IPS-NIHi7 (cell line): ENCODE data around the gene CALM1.
"Not testable (repeated sequence)": the region's sequence is repeated elsewhere in the genome, so short reads cannot be mapped to it uniquely, and the experiment has no call there.

Experiments
- DNase-seq: peaks from one replicate; pipeline ENCODE4 v3.0.0; 2012; ENCODE audit warnings: mixed read lengths; ENCODE audit errors: extremely low spot score

CALM1 gene

GRCh38 chr14:90383126-90383730 lies 13.6 kb upstream of the CALM1 start:
- peak; percentile 97 for DNase-seq

- DNase-seq, result peak; percentile 22
Measured at GRCh38 chr14:90383731-90384542, 12.9 kb upstream of the CALM1 start.

GRCh38 chr14:90384543-90384911 lies 12.3 kb upstream of the CALM1 start:
- no peak for DNase-seq

DNA sequence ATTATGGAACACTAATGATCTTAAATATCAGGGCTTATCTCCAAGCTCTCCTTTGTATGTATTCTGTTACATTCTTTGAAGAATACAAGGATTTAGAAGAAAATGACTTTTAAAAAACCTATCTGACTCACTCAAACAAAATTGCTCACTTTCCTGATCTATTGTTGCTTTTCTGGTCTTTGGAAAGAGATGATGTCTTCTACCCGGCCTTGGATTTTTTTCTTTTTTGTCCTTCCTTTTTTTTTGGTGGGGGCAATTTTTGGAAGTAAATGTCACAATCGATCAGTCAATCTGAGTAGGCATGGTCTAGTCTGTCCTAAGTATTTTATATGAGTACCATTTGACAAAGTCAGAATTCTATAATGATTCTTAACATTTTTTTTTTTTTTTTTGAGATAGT lies 10.5 kb upstream of the CALM1 start:
- no peak for DNase-seq

GRCh38 chr14:90387206-90387760 lies 9.5 kb upstream of the CALM1 start:
- no peak for DNase-seq

- DNase-seq, result peak; percentile 37
Measured at GRCh38 chr14:90388437-90388836, 8.4 kb upstream of the CALM1 start.

- DNase-seq, result no peak
Measured at GRCh38 chr14:90388982-90389381, 7.8 kb upstream of the CALM1 start.

DNA sequence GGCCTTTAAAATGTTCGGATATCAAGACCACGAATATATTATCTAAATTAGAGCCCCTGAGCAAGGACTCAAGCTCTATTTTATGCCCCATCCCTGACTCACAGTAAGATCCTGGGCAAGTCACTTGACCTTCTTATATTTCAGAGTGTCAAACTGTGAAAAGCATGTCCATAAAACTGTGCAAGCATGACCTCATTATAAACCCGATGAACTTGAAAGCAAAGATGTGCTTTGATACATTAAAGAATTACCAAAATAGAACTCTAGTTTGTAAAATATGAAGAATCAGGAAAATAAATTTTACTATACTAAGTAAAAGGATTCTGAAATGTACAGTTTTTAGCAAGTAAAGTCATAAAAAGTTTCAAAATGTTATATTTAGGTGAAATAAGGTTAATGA lies 2.9 kb upstream of the CALM1 start:
- DNase-seq, result no peak

GRCh38 chr14:90394782-90395181 lies 2.0 kb upstream of the CALM1 start:
- DNase-seq, result not testable (repeated sequence)

DNA sequence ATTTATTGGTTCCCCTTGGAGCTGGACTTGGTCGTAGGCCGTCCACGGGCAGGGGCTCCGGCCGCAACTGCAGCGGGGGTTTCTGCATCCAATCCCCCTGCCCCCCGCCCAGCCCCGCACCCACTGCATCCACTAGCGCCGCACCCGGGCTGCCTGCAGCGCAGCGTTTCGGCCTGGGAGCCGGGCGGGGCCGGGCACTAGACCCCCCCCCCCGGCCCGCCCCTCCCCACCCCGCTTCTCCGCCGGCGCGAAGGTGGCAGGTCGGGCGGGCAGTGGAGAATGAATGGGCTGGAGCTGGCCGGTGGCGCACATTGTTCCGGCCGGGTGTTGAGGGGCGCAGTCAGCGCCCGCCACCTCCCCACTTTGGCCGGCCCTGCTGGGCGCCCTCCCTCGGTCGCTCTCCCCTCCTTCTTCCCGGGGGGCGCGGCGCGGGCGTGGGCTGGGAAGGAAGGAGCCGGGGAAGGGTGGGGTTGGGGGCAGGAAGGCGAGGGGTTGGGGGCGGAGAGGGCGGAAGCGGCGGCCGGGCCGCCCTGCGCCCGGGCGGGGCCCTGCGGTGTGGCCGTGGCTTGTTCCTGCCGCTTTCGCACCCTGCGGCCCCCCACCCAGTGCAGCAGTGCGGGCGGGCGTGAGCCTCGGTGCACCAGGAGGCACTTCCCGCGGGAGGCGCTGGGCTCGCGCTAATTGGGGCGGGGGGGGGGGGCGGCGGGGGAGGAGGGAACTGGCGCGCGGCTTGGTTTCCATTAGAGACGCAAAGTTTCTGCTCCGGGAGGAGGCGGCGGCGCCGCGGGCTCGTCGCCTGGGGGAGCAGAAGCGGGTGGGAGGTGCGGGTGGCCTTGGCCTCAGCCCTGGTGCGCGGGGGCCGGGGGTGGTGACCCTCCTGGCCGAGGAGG lies 841 bp downstream of the CALM1 start:
- DNase-seq, result peak; percentile 48

- no peak for DNase-seq
Measured at GRCh38 chr14:90398315-90398839, 1.5 kb downstream of the CALM1 start.

GRCh38 chr14:90398841-90399540 lies 2.2 kb downstream of the CALM1 start:
- no peak for DNase-seq

DNA sequence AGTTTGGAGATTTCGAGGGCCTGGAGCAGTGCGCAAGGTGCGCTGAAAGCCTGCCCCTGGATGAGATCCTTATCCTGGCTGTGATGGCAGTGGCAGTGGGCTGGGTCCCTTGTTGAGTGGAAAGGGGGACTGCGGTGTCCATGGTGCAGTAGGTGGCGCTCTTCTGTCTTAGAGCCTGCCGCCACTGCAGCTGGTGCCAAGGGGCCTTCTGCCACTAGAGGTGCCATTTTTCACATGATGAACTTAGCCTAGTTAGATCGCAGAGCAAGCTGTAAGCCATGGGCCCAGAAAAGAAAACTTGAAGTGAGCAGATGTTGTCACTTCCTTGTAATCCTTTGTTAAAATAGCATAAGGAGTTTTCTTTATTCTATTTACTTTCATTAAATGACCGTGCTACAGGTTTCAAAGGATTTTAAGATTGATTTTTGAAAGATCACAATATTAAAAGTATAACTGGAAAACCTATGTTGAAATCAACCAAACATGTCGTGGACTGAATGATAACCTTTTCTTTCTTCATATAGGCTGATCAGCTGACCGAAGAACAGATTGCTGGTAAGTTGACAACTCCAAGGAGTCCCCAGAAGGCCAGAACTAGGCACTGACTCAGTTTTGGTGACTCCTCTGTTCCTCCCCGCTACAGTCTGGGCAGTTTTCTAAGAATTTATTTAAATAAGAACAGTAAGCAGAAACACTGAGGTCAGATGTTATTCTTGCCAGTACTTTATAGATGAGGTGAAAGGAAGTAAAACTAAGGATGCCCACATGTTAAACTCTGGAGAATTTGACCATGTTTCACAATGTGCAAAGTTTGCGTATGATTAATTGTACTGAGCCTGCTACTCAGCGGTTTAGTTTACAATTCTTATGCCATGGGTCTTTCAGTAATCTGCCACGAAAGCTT lies 3.0 kb downstream of the CALM1 start:
- peak; percentile 91 for DNase-seq

GRCh38 chr14:90400904-90401561 lies 4.2 kb downstream of the CALM1 start:
- no peak for DNase-seq

GRCh38 chr14:90402016-90402415 lies 5.2 kb downstream of the CALM1 start:
- DNase-seq, result no peak

DNA sequence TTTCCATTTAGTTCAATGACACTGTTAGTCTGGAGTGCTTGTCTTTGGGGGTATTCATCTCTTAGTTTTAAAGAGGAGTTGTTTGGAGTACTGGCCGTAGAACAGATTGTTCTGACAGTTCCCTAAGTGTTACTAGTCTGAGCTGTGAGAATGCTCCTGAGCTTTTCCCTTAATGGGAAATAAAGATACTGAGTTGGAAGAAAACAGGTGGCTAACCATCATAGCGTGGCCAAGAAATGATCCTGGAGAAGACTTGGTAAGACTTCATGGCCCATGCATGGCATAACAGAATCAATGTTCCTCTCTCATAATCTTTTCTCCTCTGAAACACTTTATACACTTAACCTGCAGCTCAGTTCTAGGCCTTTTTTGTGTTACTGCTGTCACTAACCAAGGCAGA lies 6.2 kb downstream of the CALM1 start:
- no peak for DNase-seq

DNA sequence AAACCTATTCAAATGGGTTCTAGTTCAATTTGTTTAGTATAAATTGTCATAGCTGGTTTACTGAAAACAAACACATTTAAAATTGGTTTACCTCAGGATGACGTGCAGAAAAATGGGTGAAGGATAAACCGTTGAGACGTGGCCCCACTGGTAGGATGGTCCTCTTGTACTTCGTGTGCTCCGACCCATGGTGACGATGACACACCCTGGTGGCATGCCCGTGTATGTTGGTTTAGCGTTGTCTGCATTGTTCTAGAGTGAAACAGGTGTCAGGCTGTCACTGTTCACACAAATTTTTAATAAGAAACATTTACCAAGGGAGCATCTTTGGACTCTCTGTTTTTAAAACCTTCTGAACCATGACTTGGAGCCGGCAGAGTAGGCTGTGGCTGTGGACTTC lies 8.3 kb downstream of the CALM1 start:
- no peak for DNase-seq

DNA sequence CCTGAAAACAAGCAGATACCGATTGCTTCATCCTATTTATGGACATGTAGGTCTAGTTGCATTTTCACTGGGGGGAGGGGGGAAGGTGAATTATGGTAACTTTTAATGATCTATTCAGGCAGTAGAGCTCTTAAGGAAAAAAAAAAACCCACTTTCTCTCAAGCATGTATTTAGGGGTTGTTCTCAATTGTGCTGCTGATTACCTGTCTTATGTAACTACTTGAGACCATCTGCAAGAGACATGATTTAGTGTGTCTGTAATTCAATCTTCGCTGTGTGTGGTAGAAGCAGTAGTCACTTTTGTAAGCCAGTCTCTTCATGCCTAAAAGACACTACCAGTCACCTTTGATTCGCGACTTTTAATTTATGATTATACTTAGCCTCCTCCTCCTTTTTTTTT lies 8.9 kb downstream of the CALM1 start:
- no peak for DNase-seq

- DNase-seq, result no peak
Measured at GRCh38 chr14:90406384-90406798, 9.6 kb downstream of the CALM1 start.

DNA sequence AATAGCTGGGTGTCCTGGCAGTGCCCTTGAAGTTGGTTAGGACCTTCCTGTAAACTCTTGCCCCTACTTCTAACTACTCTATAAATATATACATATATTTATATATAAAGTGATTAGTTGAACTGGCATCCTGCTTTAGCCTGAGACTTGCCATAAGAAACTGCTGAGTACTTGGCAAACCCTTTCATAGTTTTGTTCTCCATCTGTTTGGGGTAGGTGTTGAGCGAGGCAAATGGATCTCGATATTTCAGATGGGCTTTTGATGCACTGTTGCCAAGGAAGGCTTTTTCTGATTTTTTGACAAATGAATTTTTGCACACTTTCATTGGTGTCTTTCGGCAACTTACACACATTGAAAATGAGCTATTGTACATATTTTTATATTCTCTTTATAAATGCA lies 10.4 kb downstream of the CALM1 start:
- no peak for DNase-seq
